T-helper 9 cell (primary cell): ENCODE results near the gene C1orf115.
"Not testable (repeated sequence)": the region's sequence is repeated elsewhere in the genome, so short reads cannot be mapped to it uniquely, and the experiment has no call there.

Experiments
- DNase-seq: peaks from one replicate; pipeline ENCODE4 v3.0.0-alpha.2; 2020

Gene C1orf115

GRCh38 chr1:220694866-220695382 lies 4.8 kb downstream of the C1orf115 start:
- DNase-seq, result no peak

- DNase-seq, result no peak
Observed at GRCh38 chr1:220695426-220695825, 5.3 kb downstream of the C1orf115 start.

DNA sequence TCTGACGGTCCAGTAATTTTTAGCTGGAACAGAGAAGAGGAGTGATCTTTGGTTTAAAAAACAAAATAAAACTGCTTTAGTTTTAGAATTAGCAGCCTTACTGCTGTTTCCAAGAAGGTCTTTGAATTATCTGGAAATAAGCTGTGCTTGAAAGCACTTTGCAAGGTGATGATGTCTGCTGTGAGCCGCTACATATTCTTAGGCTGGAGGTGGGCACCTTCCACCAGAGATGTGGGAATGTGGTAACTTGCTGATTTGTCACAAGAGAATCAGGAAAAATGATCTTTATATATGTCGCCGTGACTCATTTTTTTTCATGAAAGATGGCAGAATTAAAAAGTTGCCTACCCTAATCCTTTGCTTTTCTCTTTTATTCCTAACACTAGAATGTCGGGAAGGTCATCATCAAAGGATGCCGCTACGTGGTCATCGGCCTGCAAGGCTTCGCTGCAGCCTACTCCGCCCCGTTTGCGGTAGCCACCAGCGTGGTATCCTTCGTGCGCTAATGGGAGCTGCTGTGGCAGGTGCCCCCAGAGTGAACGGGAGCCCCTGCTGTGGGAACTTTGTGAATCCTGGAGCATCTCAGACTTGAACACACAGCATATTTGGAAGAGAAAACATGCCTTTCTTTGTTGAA lies 6.2 kb downstream of the C1orf115 start:
- no peak for DNase-seq

DNA sequence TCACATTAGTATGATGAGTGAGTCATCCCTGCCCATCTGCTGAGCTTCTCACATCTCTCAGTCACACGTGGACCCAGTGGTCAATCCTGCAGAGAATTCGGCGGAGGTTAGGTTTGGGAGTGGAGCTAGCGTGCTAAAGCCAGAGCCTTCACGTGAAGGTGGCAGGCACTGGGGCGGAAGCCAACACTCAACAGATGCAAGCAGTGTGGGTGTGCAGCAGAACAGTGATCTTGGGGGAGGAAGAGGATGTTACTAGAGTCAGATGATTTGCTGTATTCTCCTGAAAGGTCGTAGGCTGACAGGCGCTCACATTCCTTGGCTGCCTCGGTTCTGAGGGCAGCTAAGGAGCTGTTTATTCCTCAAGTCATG lies 6.7 kb downstream of the C1orf115 start:
- DNase-seq, result no peak

- no peak for DNase-seq
Observed at GRCh38 chr1:220697326-220697725, 7.2 kb downstream of the C1orf115 start.

DNA sequence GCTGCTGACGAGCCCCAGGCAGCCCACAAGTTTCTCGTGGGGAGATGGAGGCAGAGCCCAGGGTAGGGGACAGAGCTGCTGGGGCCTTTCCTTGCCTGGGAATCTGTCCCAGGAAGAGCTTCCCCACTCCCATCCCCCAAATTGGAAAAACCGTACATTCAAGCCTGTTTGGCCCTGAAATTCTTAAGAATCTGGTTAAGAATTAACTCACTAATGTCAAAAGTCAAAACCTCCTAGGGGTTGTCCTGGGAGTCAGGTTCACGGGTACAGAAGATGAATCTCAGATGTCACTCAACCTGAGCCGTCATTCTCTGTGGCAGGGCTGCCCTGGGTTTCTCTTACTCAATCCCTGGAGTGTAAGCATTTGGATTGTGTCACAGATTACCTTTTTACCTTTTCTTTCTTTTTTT lies 8.4 kb downstream of the C1orf115 start:
- no peak for DNase-seq

- no peak for DNase-seq
Observed at GRCh38 chr1:220699044-220699443, 8.9 kb downstream of the C1orf115 start.

GRCh38 chr1:220700556-220701179 lies 10.5 kb downstream of the C1orf115 start:
- no peak for DNase-seq

DNA sequence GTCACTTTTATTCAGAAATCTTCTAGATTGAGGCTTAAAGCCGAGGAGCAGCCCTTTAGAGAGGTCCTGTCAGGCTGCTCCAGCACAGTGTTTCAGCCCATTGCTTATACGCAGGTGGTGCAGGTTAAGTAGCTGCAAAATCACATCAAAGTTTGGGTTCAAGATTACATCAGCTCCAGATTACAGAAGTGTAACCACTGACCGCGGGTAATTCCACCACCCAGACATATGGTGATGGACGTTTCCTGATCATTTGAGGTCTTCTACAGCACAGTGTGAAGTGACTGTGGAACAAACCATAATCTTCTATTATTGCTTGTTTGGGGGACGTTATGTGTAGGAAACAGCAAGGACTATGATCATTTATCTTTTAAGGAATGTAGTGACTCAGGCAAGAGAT lies 11.8 kb downstream of the C1orf115 start:
- no peak for DNase-seq

DNA sequence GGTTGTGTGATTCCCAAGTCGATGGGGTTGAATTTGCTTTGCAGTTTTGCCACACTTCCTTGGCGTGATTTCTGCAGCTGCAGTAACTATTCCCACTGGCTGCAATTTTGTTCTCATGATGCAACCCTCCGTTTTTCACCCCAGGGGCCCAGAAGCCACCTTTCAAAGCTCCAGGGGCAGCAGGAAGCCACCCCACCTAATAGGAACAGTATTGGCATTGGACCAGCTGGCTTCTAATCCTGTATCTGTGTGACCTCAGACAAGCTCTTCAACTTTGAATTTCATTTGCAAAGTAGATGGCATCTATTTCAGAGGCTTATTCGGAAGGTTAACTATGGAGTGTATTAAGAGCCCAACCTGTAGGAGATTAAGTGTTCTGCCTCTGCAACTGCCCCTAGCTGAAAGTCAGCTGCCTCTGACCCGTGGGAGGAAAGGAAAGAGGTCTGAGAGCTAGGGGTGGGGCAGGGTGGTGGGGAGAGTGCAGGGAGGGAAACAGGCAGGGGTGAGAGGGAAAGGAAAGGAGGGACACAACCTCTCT lies 12.6 kb downstream of the C1orf115 start:
- DNase-seq, result no peak

DNA sequence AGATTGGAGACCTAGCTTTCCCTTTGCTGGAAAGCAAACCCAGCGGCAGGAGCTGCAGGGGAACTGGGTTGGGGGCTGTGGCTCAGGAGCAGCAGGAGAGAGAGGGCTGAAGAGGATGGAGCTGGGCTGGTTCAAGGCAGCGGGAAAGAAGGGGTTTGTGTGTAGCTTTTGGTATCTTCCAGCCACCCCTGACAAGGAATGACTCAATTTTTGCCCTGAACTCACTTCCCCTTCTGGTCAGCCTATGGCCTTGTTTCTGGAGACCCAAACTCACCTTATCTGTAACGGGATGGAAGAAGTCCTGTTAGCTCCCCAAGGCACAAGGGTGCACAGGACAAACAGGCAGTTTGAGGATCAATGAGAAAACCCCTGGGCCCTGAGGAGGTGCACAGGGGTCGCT lies 13.1 kb downstream of the C1orf115 start:
- DNase-seq, result no peak

DNA sequence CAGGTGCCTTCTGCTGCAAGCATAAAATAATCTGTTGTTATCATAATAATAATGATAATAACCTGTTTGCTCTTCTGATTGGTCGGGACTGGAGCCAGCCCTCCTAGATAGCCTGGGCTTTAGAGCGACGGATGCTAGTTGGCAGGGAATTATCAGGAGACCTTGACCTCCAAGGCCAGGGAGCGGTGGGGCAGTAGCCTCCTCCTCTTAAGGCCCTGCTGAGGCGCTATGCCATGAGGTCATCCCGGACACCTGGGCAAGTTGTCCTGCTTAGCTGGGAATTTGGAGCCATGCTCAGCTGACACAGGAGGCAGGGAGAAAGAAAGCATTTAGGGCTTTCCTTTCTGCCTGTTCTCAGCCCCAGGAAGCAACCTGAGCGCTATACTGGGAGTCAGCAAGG lies 15.6 kb downstream of the C1orf115 start:
- no peak for DNase-seq

- DNase-seq, result no peak
Observed at GRCh38 chr1:220706480-220706879, 16.3 kb downstream of the C1orf115 start.

- DNase-seq, result no peak
Observed at GRCh38 chr1:220707160-220707559, 17.0 kb downstream of the C1orf115 start.

GRCh38 chr1:220708244-220708643 lies 18.1 kb downstream of the C1orf115 start:
- DNase-seq, result no peak

GRCh38 chr1:220708936-220709801 lies 19.0 kb downstream of the C1orf115 start:
- DNase-seq, result no peak

DNA sequence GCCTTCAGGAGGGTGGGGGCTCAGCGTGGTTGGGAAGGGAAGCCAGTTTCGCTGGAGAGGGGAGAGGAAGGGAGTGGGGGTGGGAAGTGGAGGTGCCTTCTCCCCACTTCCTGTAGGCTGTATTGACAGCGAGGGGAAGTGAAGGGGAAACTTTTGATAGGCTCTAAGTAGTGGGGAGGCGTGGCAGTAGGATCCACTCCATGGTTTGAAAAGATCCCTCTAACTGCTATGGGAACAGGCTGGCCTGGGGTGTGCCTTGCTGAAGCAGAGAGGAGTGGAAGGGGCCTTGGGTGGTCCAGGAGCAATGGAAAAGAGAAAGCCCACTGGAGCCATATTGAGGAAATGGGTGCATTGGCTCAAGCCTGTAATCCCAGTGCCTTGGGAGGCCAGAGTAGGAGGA lies 20.2 kb downstream of the C1orf115 start:
- DNase-seq, result no peak

DNA sequence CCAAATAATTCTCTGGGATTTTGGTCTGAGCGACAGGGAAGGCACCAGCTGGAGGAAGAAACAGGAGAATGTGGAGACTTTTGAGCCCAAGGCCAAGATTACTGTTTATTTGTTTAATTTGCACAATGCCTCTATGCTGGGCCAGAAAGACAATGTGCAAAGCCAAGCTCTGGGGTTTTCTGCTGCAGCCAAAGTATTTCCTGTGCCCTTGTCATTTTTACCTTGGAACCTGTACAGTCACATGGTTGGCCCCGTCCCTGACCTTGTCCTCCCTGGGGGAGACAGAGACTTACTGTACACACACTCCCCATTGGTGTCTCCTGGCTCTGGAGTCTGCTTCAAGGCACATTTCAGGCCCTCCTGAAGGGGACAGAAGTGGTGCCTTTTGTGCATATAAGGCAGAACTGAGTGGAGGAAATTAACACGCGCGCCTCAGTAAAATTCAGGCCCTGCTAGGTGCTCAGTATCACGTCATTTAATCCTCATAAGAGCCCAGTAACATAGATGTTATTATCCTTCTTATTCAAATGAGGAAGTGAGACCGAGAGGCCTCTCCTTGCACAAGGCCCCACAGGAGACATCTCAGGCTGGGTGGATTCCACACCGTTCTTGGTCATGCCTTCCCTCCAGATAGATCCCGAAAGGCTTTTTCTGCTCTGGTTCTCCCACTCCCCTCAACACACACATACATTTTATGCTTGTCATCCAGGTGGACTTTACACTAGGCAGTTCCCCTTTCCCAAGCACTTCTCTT lies 21.1 kb downstream of the C1orf115 start:
- no peak for DNase-seq

GRCh38 chr1:220715986-220716385 lies 25.8 kb downstream of the C1orf115 start:
- DNase-seq, result not testable (repeated sequence)

DNA sequence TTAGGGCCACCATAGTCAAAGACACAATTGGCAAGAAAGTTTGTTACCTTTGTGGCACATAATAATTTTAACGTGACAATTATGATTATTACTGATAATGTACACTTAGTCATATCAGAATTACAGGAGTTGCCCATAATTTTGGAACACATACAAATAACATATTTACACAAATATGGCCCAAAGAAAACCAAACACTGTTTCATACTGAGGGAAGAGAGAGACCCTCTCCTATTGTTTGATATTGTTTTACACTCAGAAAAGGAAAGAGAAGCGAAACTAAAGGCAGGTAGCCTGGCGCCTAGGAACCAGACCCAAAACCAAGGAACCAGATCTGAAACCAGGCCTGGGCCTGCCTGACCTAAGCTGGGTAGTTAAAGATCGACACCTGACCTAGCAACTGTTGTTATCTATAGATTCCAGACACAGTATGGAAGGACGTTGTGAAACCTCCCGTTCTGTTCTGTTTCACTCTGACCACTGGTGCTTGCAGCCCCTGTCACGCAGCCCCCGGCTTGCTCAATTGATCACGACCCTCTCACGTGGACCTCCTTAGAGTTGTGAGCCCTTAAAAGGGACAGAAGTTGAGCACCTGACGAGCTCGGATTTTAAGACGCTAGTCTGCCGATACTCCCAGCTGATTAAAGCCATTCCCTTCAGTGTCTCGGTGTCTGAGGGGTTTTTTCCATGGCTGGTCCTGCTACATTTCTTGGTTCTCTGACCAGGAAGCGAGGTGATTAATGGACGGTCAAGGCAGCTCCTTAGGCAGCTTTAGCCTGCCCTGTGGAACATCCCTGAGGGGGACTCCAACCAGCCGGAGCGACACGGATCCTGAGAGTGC lies 27.9 kb downstream of the C1orf115 start:
- DNase-seq, result no peak

DNA sequence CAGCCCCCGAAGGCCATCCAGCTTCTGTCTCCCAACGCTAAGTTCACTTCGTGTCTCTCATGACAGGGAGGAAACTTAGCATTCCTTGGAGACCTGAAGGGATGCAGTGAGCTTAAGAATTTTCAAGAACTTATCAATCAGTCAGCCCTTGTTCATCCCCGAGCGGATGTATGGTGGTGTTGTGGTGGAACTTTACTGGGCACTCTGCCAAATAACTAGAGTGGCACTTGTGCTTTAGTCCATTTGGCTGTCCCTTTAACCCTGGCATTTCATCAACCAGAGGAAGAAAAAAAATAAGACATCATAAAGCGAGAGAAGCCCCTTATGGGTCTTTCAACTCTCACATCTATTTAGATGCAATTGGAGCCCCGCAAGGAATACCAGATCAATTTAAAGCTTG lies 31.1 kb downstream of the C1orf115 start:
- not testable (repeated sequence) for DNase-seq

- DNase-seq, result no peak
Observed at GRCh38 chr1:220726634-220727033, 36.5 kb downstream of the C1orf115 start.
